ENCODE data around the gene GIPC1. TPM values are rescaled to one million over a fixed set of nuclear protein-coding genes. Genes with fewer than 3 reads are reported as not detected.
A peak's percentile ranks its signal among the peaks of the same experiment; 100 is the strongest.

The GIPC1 gene
- total RNA-seq, 1 experiment from 2014 or later: 98.7 TPM

DNA sequence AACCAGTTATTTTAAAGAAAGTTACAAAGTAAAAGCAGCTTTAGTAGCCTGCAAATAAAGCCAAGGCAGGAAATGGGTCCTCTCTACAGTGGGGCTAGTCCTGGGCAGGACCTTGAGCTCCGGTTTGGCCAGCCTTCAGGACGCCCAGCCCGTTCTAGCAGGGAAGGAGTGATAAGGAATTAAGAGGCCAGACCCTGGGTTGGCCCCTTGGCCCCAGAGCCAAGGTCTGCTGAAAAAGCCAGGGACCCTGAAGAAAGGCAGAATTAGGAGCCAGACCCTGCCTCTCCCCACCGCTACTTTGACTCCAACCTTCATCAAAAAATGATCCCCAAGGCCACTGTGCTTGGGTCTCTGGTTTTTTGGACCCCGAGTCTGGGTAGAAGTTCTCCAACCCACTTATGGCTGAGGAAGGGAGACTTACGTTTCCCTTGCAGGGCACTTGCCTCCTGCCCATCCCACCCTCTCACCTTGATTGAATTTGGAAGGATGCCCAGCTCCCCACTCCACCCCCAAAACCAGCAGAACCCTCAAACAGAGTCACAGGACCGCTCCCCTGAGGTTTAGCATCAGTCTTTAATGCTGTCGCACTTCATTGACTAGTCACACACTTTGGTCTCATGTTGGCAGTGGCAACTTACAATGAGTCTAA is 18.4 kb upstream of the GIPC1 start:
- H3K4me1 ChIP-seq: peaks cover 28% of the 10 kb centered on the region
- H3K4me3 Mint-ChIP-seq (ENCODE audit: unreplicated experiment): no peak overlapping the region

DNA sequence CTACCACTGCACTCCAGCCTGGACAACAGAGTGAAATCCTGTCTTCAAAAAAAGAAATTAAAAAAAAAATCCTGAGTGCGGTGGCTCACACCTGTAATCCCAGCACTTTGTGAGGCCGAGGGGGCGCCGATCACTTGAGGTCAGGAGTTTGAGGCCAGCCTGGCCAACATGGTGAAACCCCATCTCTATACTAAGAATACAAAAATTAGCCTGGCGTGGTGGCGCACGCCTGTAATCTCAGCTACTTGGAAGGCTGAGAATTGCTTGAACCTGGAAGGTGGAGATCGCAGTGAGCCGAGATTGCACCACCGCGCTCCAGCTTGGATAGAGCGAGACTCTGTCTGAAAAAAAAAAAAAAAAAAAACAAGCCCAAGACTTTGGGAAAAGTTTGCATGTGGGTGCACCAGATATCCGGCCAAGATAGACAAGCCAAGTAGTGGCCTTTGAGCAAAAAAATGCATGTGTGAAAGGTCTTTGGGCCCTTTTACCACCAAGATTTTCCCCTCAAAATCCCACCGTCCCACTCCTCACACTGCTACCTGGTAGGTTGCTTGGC is 16.6 kb upstream of the GIPC1 start:
- peaks cover 16% of the 10 kb centered on the region for H3K4me1 Mint-ChIP-seq (ENCODE audit: low read depth, unreplicated experiment)
- peaks cover 42% of the 10 kb centered on the region for H3K36me3 Mint-ChIP-seq (ENCODE audit: insufficient read depth, unreplicated experiment)
- no TSS peak for BruUV-seq (replicated peaks)
- H3K4me1 ChIP-seq: peaks cover 32% of the 10 kb centered on the region
- H3K27ac Mint-ChIP-seq (ENCODE audit: unreplicated experiment): no peak overlapping the region
- no peaks in the 10 kb centered on the region for H3K9me3 Mint-ChIP-seq (ENCODE audit: unreplicated experiment)
- H3K27me3 ChIP-seq (replicated peaks; ENCODE audit: control insufficient read depth, insufficient read depth, low read length): no peaks in the 10 kb centered on the region
- ChIA-PET POLR2A (no interaction called here), CTCF (interaction anchor here (0.7 kb wide), 1 partner anchor 22 kb away, joined by 11 read pairs; no protein-coding TSS in a partner anchor)
- no peak for DNase-seq
- H3K4me3 ChIP-seq (ENCODE audit: low read depth, low read length): no peak overlapping the region
- H3K36me3 ChIP-seq (ENCODE audit: control insufficient read depth, insufficient read depth, low read length): peaks cover 7% of the 10 kb centered on the region
- TF ChIP-seq, protein P1, sequence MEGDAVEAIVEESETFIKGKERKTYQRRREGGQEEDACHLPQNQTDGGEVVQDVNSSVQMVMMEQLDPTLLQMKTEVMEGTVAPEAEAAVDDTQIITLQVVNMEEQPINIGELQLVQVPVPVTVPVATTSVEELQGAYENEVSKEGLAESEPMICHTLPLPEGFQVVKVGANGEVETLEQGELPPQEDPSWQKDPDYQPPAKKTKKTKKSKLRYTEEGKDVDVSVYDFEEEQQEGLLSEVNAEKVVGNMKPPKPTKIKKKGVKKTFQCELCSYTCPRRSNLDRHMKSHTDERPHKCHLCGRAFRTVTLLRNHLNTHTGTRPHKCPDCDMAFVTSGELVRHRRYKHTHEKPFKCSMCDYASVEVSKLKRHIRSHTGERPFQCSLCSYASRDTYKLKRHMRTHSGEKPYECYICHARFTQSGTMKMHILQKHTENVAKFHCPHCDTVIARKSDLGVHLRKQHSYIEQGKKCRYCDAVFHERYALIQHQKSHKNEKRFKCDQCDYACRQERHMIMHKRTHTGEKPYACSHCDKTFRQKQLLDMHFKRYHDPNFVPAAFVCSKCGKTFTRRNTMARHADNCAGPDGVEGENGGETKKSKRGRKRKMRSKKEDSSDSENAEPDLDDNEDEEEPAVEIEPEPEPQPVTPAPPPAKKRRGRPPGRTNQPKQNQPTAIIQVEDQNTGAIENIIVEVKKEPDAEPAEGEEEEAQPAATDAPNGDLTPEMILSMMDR (IDR thresholded peaks at IDR 0.05; ENCODE audit: insufficient read depth in 1 of 2, low read depth in 1 of 2, low read length in 1 of 2, severe bottlenecking in 1 of 2, unreplicated experiment in 1 of 2): no peak
- no peak overlapping the region for H3K4me3 Mint-ChIP-seq (ENCODE audit: unreplicated experiment)
- intact Hi-C loops (cut with micrococcal nuclease; ENCODE audit: unreplicated experiment): no loop called here
- H3K27me3 Mint-ChIP-seq (ENCODE audit: insufficient read depth, unreplicated experiment): no peaks in the 10 kb centered on the region
- no peaks in the 10 kb centered on the region for H3K9me3 ChIP-seq

More for the DNA sequence above, 18.4 kb upstream of the GIPC1 start:
- Histone ChIP-seq H3K9me3 (no peaks in the 10 kb centered on the region), H3K4me3 (ENCODE audit: low read depth, low read length) (no peak overlapping the region), H3K36me3 (ENCODE audit: control insufficient read depth, insufficient read depth, low read length) (peaks cover 7% of the 10 kb centered on the region), H3K27me3 (replicated peaks; ENCODE audit: control insufficient read depth, insufficient read depth, low read length) (no peaks in the 10 kb centered on the region)
- DNase-seq: no peak
- TF ChIP-seq, protein P1 (IDR thresholded peaks at IDR 0.05; ENCODE audit: insufficient read depth in 1 of 2, low read depth in 1 of 2, low read length in 1 of 2, severe bottlenecking in 1 of 2, unreplicated experiment in 1 of 2): no peak
- BruUV-seq (replicated peaks): no TSS peak
- H3K4me1 Mint-ChIP-seq (ENCODE audit: low read depth, unreplicated experiment): peaks cover 14% of the 10 kb centered on the region
- POLR2A ChIA-PET: interaction anchor here (0.5 kb wide), 1 partner anchor 13 kb away, joined by 12 read pairs; no protein-coding TSS in a partner anchor
- no peak overlapping the region for H3K27ac Mint-ChIP-seq (ENCODE audit: unreplicated experiment)
- no peaks in the 10 kb centered on the region for H3K27me3 Mint-ChIP-seq (ENCODE audit: insufficient read depth, unreplicated experiment)
- CTCF ChIA-PET: interaction anchor here (0.6 kb wide), 1 partner anchor 10 kb away, joined by 4 read pairs; no protein-coding TSS in a partner anchor
- no peaks in the 10 kb centered on the region for H3K9me3 Mint-ChIP-seq (ENCODE audit: unreplicated experiment)
- intact Hi-C loops (cut with micrococcal nuclease; ENCODE audit: unreplicated experiment): no loop called here
- peaks cover 57% of the 10 kb centered on the region for H3K36me3 Mint-ChIP-seq (ENCODE audit: insufficient read depth, unreplicated experiment)

DNA sequence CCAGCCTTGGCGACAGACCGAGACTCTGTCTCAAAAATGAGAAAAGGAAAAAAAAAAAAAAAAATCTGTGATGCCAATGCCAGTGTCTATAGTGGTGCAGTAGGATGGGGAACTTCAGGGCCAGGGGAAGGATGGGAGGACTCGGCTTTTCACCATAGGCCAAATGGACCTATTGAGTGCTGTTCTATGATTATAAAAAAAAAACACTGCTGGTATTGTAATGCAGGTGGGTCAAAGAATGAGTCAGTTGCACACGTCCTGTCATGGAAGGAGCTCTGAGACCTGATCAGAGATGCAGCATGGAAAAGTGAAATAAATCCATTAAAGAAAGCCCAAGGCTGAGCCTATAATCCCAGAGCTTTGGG is 15.3 kb upstream of the GIPC1 start:
- TF ChIP-seq, protein P1 (IDR thresholded peaks at IDR 0.05; ENCODE audit: insufficient read depth in 1 of 2, low read depth in 1 of 2, low read length in 1 of 2, severe bottlenecking in 1 of 2, unreplicated experiment in 1 of 2): no peak
- no TSS peak for BruUV-seq (replicated peaks)
- DNase-seq: no peak
- Mint-ChIP-seq H3K36me3 (ENCODE audit: insufficient read depth, unreplicated experiment) (peaks cover 31% of the 10 kb centered on the region), H3K27me3 (ENCODE audit: insufficient read depth, unreplicated experiment) (no peaks in the 10 kb centered on the region), H3K4me1 (ENCODE audit: low read depth, unreplicated experiment) (peaks cover 24% of the 10 kb centered on the region), H3K4me3 (ENCODE audit: unreplicated experiment) (no peak overlapping the region), H3K9me3 (ENCODE audit: unreplicated experiment) (no peaks in the 10 kb centered on the region), H3K27ac (ENCODE audit: unreplicated experiment) (peak overlapping the region; percentile 80)
- intact Hi-C loops (cut with micrococcal nuclease; ENCODE audit: unreplicated experiment): no loop called here
- CTCF ChIA-PET: no interaction called here
- peaks cover 37% of the 10 kb centered on the region for H3K4me1 ChIP-seq
- H3K27me3 ChIP-seq (replicated peaks; ENCODE audit: control insufficient read depth, insufficient read depth, low read length): no peaks in the 10 kb centered on the region
- peaks cover 7% of the 10 kb centered on the region for H3K36me3 ChIP-seq (ENCODE audit: control insufficient read depth, insufficient read depth, low read length)
- POLR2A ChIA-PET: no interaction called here
- H3K4me3 ChIP-seq (ENCODE audit: low read depth, low read length): no peak overlapping the region
- no peaks in the 10 kb centered on the region for H3K9me3 ChIP-seq

All from Caco-2 (cell line).